ENCODE results near the gene UEVLD.

- TF ChIP-seq CTCF (IDR thresholded peaks at IDR 0.05; ENCODE audit: low read length), result no peak
- TF ChIP-seq EZH2phosphoT487 (IDR thresholded peaks at IDR 0.05; ENCODE audit: low read length), result no peak
- no peak for TF ChIP-seq EZH2 (optimal IDR thresholded peaks at IDR 0.05; ENCODE audit: low read depth, low read length)
These were observed 12.5 kb upstream of the UEVLD start for GRCh38 chr11:18600915-18601569.
